Stomach (tissue), 4 donors: ENCODE results near the gene MYO16.

Experiments used
- POLR2A ChIP-seq, 4 donors: fragments of 450-650 bp; IDR thresholded peaks; one replicate each; pipeline ENCODE4 v1.6.1; 2016; ENCODE audit warnings: antibody characterized with exemption in 4 of 4, control low read depth in 2 of 4, mild to moderate bottlenecking in 1 of 4, moderate library complexity in 1 of 4
- TF ChIP-seq, protein P1 (sequence below), 7 experiments: fragments of 450-650 bp in 4 of 7; fragments of 200-600 bp in 3 of 7; sonication (generic) in 3 of 7; IDR thresholded peaks; one replicate each; pipeline ENCODE4 v1.5.1; 2016 to 2019; ENCODE audit warnings: antibody characterized with exemption in 7 of 7, control low read depth in 2 of 7, mild to moderate bottlenecking in 1 of 7

DNA sequence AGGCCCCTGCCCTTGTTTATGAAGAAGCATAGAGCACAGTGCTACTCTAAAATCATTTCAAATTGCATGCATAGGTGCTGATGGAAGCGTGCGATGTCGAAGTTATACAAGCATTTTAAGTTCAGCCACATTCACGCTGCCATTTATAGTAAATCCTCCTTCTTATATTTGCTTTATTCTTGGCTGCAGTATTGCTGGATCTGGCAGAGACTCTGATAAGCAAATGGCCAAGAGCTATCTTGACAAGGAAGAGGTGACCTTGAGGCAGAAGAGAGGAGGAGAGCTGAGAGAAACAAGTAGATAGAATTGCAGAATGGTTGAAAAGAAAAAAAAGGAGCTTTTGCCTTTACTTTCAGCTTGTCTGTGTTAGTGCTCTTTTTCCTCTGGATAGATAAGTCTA, 18.9 kb upstream of the MYO16 start:
- no peak for TF ChIP-seq POLR2A (IDR thresholded peaks at IDR 0.05)
- TF ChIP-seq, protein P1, sequence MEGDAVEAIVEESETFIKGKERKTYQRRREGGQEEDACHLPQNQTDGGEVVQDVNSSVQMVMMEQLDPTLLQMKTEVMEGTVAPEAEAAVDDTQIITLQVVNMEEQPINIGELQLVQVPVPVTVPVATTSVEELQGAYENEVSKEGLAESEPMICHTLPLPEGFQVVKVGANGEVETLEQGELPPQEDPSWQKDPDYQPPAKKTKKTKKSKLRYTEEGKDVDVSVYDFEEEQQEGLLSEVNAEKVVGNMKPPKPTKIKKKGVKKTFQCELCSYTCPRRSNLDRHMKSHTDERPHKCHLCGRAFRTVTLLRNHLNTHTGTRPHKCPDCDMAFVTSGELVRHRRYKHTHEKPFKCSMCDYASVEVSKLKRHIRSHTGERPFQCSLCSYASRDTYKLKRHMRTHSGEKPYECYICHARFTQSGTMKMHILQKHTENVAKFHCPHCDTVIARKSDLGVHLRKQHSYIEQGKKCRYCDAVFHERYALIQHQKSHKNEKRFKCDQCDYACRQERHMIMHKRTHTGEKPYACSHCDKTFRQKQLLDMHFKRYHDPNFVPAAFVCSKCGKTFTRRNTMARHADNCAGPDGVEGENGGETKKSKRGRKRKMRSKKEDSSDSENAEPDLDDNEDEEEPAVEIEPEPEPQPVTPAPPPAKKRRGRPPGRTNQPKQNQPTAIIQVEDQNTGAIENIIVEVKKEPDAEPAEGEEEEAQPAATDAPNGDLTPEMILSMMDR (IDR thresholded peaks at IDR 0.05), result no peak
